GM12873 (cell line): ENCODE results near the gene PCBP4.

Experiments
- TF ChIP-seq, protein P1 (sequence below): IDR thresholded peaks from 2 replicates; pipeline ENCODE4 v1.5.1; 2012; ENCODE audit warnings: low read depth, mild to moderate bottlenecking, moderate library complexity, low read length, control low read depth; ENCODE audit not compliant: insufficient read depth; ENCODE audit errors: missing control alignments

PCBP4 gene

GRCh38 chr3:51938780-51939425 is 28.4 kb downstream of the PCBP4 start:
- TF ChIP-seq, protein P1, sequence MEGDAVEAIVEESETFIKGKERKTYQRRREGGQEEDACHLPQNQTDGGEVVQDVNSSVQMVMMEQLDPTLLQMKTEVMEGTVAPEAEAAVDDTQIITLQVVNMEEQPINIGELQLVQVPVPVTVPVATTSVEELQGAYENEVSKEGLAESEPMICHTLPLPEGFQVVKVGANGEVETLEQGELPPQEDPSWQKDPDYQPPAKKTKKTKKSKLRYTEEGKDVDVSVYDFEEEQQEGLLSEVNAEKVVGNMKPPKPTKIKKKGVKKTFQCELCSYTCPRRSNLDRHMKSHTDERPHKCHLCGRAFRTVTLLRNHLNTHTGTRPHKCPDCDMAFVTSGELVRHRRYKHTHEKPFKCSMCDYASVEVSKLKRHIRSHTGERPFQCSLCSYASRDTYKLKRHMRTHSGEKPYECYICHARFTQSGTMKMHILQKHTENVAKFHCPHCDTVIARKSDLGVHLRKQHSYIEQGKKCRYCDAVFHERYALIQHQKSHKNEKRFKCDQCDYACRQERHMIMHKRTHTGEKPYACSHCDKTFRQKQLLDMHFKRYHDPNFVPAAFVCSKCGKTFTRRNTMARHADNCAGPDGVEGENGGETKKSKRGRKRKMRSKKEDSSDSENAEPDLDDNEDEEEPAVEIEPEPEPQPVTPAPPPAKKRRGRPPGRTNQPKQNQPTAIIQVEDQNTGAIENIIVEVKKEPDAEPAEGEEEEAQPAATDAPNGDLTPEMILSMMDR, result no peak

GRCh38 chr3:51937611-51938450 is 29.4 kb downstream of the PCBP4 start:
- TF ChIP-seq, protein P1, result no peak

- TF ChIP-seq, protein P1, result no peak
Measured at GRCh38 chr3:51937014-51937413, 30.2 kb downstream of the PCBP4 start.

DNA sequence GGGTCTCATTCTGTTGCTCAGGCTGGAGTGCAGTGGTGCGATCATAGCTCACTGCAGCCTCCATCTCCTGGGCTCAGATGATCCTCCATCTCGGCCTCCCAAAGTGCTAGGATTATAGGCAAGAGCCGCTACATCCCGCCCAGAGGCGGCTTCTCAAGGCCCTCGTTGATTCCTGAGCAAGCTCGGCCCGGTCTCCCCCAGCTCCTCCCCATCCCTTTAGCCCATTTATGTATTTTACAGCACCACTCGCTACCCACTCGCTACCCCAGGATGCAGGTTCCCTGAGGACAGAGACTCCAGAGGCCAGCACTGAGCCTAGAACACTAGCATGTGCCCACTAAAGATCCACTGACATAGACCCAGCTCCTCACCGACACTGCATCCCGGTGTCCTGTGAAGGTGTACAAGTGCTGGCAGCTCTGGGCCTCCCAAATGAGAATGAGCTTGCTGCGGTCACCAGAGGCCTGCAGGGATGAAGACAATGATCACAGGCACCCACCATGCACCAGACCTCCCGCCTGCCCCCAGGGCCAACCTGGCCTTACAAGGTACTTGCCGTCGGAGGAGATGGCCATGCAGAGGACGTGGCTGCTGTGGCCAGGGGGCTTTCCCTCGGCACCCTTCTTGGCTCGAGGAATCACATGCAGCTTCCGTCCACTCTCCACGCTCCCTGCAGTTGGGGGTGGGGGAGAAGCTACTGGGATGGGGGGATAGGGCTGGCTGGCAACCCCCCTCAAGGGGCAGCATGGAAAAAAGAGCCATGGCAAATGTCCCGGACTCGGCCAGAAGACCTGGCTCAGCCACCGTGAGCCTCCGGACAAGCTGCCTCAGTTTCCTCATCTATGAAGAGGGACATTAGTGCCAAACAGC is 31.1 kb downstream of the PCBP4 start:
- TF ChIP-seq, protein P1, result no peak

DNA sequence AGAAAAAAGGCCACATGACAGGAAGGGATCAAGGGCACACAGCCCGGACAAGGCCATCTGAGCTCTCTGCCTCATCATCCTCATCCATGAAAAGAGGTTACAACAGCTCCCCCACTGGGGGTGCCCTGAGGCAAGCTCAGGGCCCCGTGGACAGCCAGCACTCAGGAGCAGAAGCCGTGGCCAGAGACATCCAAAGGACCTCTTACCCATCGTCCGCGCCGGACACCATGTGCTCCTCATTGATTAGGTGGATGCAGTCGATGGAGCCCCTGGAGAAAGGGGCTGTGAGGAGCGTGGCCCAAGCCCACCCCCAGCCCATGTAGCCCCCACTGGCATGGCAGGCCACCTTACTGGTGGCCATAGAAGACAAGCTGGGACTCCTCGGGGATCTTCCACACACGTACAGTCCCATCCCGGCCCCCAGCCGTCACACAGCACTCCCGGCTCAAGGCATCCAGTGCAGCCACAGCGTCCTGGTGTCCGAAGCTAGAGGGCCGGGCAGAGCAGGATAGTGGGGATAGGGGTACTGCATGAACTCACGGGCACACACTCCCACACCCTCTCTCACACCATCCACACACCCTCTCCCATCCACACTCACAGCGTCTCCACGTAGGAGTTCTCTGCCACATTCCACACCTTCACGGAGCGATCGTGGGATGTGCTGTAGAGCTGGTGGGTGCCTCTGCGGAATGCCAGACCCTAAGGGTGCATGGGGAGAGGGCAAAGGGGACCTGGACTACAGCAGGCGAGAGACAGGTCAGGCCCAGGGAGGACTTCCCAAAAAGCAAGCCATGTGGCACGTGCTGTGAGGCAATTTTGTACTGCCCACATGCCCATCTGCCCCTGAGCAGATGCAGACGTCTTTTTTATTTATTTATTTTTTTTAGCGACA is 32.0 kb downstream of the PCBP4 start:
- TF ChIP-seq, protein P1, result no peak

GRCh38 chr3:51934139-51934850 is 33.0 kb downstream of the PCBP4 start:
- TF ChIP-seq, protein P1, result no peak
